ACC112 (cell line): ENCODE results near the gene GPRC5B.

Source experiments
- H2AFZ ChIP-seq: fragments of 200-600 bp; sonication (generic); one replicate; pipeline ENCODE4 v1.6.0; 2017; ENCODE audit warnings: antibody characterized with exemption, low read length; ENCODE audit not compliant: unreplicated experiment
- H3K27ac ChIP-seq: fragments of 200-600 bp; sonication (generic); 2 replicates; pipeline ENCODE4 v1.5.1; 2014; ENCODE audit warnings: low read depth, mild to moderate bottlenecking, antibody characterized with exemption, low read length, moderate library complexity
- H3K27me3 ChIP-seq: fragments of 200-600 bp; sonication (generic); 2 replicates; pipeline ENCODE4 v1.6.1; 2014; ENCODE audit warnings: mild to moderate bottlenecking, antibody characterized with exemption, low read length, moderate library complexity, mixed read lengths; ENCODE audit not compliant: insufficient read depth
- H3K36me3 ChIP-seq: fragments of 200-600 bp; sonication (generic); 2 replicates; pipeline ENCODE4 v1.6.1; 2016; ENCODE audit warnings: mild to moderate bottlenecking, antibody characterized with exemption, low read length, moderate library complexity, mixed read lengths; ENCODE audit not compliant: insufficient read depth
- H3K4me1 ChIP-seq: fragments of 200-600 bp; sonication (generic); one replicate; pipeline ENCODE4 v1.6.1; 2016; ENCODE audit warnings: low read length, mixed read lengths; ENCODE audit not compliant: insufficient read depth, unreplicated experiment, control insufficient read depth
- H3K4me3 ChIP-seq: fragments of 200-600 bp; sonication (generic); 2 replicates; pipeline ENCODE4 v1.5.1; 2014; ENCODE audit warnings: mild to moderate bottlenecking, low read depth, low read length
- H3K79me2 ChIP-seq: fragments of 200-600 bp; sonication (generic); one replicate; pipeline ENCODE4 v1.6.0; 2016; ENCODE audit warnings: low read length; ENCODE audit not compliant: control insufficient read depth, unreplicated experiment, insufficient read depth

Gene GPRC5B

DNA sequence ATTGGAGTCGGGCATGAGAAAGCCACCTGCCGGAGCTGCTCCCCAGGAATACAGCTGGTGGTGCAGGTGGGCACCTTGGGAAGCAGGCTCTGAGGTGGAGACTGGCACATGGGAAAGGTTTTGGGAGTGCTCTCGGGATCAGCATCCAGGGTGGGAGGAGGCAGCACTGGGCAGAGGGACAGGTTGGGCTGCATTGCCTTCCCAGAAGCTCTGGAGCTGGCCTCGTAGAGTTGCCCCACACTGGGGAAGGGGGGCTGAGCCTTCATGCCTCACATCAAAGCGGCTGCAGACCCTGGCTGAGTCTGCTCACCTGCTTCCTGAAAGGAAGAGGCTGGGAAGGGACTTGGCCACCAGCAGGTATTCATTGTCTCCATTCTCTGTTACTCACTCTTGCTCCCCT, 13.5 kb upstream of the GPRC5B start:
- Histone ChIP-seq H3K4me3 (no peak overlapping the region), H3K4me1 (no peaks in the 10 kb centered on the region), H3K27me3 (peaks cover 6% of the 10 kb centered on the region; the same call in 1 of the 2 replicates), H3K36me3 (no peaks in the 10 kb centered on the region), H3K79me2 (no peaks in the 10 kb centered on the region), H3K27ac (no peak overlapping the region), H2AFZ (no peak overlapping the region)

DNA sequence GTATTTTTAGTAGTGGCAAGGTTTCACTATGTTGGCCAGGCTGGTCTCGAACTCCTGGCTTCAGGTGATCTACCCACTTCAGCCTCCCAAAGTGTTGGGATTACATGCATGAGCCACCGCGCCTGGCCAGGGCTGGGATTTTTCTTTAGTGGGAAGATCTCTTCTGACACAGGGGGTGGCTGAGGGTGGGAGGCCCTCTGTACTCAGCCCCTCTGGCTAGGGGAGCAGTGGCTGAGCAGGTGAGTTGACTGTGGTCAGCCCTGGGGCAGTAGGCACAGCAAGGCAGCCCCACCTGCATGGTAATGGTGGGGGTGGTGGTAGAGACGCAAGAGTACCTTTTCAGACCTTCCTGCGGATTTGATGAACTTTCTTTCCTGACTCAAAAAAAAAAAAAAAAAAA, 12.3 kb upstream of the GPRC5B start:
- H3K4me3 ChIP-seq: no peak overlapping the region
- peaks cover 6% of the 10 kb centered on the region; the same call in 1 of the 2 replicates for H3K27me3 ChIP-seq
- no peak overlapping the region for H2AFZ ChIP-seq
- no peaks in the 10 kb centered on the region for H3K4me1 ChIP-seq
- H3K36me3 ChIP-seq: no peaks in the 10 kb centered on the region
- no peaks in the 10 kb centered on the region for H3K79me2 ChIP-seq
- H3K27ac ChIP-seq: no peak overlapping the region

DNA sequence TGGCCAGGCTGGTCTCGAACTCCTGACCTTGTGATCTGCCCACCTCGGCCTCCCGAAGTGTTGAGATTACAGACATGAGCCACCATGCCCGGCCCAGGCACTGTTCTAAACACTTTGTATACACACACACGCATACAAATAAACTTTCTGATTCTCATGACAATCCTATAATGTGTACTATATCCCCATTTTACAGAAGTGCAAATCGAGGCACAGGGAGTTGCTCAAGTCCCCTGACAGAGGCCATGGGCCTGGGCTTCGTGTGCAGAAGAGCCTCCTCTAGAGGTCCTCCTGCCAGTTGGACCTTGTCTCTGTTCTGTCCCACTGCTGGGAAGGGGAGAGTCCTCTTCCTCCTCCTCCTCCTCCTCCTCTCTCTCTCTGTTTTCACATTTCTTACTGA, 9.9 kb upstream of the GPRC5B start:
- H3K27me3 ChIP-seq: peaks cover 14% of the 10 kb centered on the region; the same call in 1 of the 2 replicates
- no peaks in the 10 kb centered on the region for H3K36me3 ChIP-seq
- no peaks in the 10 kb centered on the region for H3K4me1 ChIP-seq
- no peaks in the 10 kb centered on the region for H3K79me2 ChIP-seq
- no peak overlapping the region for H3K4me3 ChIP-seq
- no peak overlapping the region for H3K27ac ChIP-seq
- no peak overlapping the region for H2AFZ ChIP-seq

DNA sequence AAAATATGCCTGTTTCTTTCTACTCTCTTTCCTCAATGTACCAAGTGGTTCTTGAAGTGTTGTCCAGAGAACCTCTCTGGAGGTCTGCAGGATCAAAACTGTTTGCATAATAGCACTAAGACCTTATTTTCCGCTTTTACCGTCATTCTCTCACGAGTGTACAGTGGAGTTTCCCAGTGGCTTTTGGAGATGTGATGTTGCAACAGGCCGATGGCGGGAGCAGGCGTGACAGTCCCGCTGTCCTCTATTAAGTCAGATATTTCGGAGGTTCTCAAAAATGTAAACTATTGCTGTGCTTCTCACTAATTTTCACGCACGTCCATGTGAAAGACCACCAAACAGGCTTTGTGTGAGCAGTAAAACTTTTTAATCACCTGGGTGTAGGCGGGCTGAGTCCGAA, 8.3 kb upstream of the GPRC5B start:
- Histone ChIP-seq H3K4me3 (no peak overlapping the region), H3K27ac (no peak overlapping the region), H3K79me2 (no peaks in the 10 kb centered on the region), H3K36me3 (no peaks in the 10 kb centered on the region), H3K27me3 (peaks cover 8% of the 10 kb centered on the region; the same call in 1 of the 2 replicates), H3K4me1 (no peaks in the 10 kb centered on the region), H2AFZ (no peak overlapping the region)

DNA sequence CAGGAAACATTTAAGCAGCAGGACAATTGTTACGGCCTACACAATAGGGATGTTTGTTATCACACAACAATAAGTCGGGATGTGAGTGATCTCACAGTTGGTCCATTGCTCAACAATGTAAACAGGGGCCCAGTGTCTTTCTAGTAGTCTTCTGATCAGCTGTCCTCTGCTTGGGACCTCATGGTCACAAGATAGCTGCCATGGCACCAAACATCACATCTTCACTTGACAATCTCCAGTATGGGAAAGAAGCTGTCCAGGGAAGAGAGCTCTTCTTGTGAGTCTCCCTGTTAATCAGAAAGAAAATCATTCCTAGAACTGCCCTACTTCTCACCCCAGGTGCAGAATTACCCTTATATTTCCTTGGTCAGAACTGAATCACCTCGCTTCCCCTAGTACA, 6.3 kb upstream of the GPRC5B start:
- Histone ChIP-seq H2AFZ (no peak overlapping the region), H3K27ac (no peak overlapping the region)

DNA sequence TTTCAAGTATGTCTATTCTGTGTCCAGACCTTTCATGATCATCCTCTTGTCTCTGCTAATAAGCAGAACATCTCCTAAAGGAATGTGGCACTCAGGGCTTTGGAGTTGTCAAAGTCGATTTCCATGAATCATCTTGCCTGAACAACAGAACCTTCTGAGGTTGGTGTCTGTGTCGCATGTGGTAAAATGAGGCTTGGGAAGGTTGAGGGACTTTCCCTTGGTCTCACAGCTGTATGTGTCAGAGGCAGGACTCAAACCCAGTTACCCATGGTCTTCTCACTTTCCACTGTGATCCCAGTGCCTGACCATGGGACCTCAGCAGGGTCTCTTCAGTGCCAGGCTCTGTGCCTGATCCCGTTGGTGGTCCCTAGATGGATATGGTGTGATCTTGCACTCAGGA, 4.2 kb upstream of the GPRC5B start:
- H3K79me2 ChIP-seq: no peaks in the 10 kb centered on the region
- no peak overlapping the region for H2AFZ ChIP-seq
- H3K27me3 ChIP-seq: peaks cover 20% of the 10 kb centered on the region
- no peak overlapping the region for H3K27ac ChIP-seq
- no peaks in the 10 kb centered on the region for H3K36me3 ChIP-seq
- no peak overlapping the region for H3K4me3 ChIP-seq
- peaks cover 4% of the 10 kb centered on the region for H3K4me1 ChIP-seq

More for the DNA sequence above, 6.3 kb upstream of the GPRC5B start:
- H3K36me3 ChIP-seq: no peaks in the 10 kb centered on the region
- 0 out of 2 replicates have a peak, but pooled peaks cover 8% of the 10 kb centered on the region for H3K27me3 ChIP-seq
- H3K79me2 ChIP-seq: no peaks in the 10 kb centered on the region
- H3K4me3 ChIP-seq: no peak overlapping the region
- peaks cover 4% of the 10 kb centered on the region for H3K4me1 ChIP-seq

DNA sequence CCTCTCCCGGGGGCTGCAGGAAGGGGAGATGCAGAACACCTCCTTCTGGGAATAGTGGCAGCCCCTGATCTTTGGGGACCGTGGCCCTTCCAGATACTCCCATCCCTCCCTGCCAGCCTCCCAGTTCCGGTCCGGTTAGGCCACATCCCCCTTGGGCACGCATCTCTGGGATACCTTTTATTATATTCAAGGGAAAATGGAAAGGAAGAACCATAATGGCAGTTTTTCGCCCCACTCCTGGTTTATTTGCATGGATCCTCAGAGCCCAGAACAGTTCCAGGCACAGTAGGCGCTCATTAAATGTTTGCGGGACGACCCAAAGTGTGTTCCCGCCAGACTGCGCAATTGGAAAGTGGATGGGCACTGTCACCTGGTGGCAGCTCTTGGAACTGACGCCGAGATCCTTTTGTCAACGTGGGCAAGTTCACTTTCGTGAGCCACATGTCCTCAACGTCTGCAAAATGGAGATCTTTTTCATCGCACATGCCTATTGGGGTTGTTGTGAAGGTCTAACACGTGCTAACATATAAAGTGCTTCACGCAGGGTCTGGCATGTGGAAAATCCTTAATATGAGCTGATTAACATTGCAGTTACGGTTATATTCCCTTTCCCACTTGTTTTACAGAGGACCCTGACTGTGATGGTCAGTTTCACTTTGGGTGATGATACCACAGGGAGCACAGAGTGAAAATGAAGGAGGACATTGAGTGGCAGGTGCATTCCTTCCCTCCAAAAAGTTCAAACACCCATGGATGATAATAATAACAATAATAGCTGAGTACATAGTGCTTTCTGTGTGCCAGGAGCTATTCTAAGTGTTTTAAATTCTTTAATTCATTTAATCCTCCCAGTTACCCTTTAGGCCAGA, 1.7 kb upstream of the GPRC5B start:
- Histone ChIP-seq H3K27me3 (peaks cover 37% of the 10 kb centered on the region), H3K27ac (no peak overlapping the region), H3K79me2 (no peaks in the 10 kb centered on the region), H3K4me3 (peak overlapping the region; percentile 69), H2AFZ (peak overlapping the region; percentile 80), H3K36me3 (no peaks in the 10 kb centered on the region), H3K4me1 (peaks cover 4% of the 10 kb centered on the region)

DNA sequence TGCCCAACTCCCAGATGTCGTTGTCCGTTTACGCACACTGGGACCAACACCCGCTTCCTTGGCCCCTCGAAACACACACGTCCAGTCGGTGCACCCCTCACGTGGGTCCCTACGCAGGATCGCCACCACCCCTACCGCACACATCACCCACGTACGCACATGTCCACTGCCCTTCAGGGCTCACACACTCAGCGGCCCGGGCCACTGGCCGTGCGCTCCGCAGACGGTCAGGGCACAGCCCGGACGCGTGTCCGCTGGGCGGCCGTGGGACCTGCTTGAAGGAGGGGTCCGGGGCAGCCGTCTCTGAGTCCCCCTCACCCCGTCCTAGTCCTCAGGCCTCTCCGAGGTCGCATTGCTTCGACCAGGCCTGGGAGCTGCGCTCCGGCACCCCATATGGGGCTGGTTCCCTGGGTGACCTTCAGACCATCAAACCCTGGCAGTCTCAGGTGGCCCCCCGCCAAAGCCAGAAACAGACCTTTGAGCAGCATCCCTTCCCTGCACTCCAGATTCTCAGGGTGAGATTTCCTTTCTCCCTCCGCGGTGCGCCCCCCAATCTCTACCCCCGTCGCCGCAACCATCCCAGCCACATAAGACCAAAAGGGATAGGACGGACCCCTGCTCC, 914 bp upstream of the GPRC5B start:
- peaks cover 4% of the 10 kb centered on the region for H3K4me1 ChIP-seq
- H3K4me3 ChIP-seq: peak overlapping the region; percentile 69
- H3K36me3 ChIP-seq: no peaks in the 10 kb centered on the region
- H3K27ac ChIP-seq: no peak overlapping the region
- H3K27me3 ChIP-seq: peaks cover 30% of the 10 kb centered on the region
- no peaks in the 10 kb centered on the region for H3K79me2 ChIP-seq
- H2AFZ ChIP-seq: peak overlapping the region; percentile 80

DNA sequence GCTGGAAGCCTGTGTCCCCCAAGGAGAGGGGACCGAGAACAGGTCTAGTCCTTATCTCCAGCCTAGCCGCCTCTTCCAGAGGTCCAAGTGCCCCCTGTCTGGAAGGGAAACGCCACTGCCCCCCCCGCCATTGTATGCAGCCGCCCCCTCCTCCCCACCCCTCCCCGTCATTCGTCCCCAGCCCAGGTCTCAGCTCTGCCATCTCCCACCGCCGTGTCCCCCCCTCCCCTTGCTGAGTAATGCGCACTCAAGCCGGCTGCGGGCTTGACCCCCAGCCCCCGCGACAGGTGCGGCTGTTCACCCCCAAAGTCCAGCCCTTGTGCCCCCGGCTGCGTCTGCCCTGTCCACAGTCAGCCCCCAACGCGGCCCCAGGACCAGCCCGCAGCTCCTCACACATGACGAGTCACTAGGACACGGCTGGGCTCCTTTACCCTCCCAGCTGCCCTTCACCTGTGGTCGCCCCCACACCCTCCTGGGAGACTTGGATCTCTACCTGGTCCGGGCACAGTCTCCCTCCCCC, 622 bp downstream of the GPRC5B start:
- Histone ChIP-seq H3K4me1 (peaks cover 4% of the 10 kb centered on the region), H3K4me3 (peak overlapping the region; percentile 69), H3K27me3 (peaks cover 30% of the 10 kb centered on the region), H3K27ac (no peak overlapping the region), H3K79me2 (no peaks in the 10 kb centered on the region), H3K36me3 (no peaks in the 10 kb centered on the region), H2AFZ (no peak overlapping the region)

DNA sequence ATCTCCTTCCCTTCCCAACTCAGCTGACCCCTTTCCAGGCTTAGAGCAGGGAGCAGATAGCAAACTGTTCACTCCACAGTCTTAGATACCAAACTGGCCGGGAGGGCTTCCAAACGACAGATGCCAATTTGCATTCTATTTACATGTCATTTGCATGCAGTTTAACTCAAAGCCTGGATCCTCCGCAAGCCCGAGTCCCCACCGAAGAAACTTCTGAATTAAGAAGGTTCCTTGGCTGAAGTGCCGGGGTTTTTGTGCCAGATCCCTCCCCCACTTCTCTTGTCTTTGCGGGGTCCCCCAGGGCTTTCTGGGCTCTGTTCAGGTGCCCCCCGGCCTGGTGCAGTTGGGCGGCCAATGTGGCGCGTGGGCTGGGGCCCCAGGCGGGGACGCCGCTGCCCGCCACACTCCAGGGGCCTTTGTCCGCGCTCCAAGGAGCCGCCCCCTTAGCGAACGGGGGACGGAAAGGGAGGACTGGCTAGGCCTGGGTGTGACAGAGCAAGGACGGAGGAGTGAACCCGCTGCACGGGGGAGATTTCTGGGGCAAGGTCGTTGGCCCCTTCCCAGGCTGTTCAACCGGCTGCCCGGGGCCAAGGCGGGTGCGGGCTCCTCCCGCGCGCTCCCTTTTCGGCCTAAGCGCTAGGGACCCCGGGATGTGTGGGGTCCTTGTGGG, 1.2 kb downstream of the GPRC5B start:
- Histone ChIP-seq H3K4me1 (peaks cover 4% of the 10 kb centered on the region), H3K27ac (no peak overlapping the region), H2AFZ (no peak overlapping the region), H3K4me3 (peak overlapping the region; percentile 69), H3K27me3 (peaks cover 30% of the 10 kb centered on the region), H3K79me2 (no peaks in the 10 kb centered on the region), H3K36me3 (no peaks in the 10 kb centered on the region)
